PC-9 (cell line): ENCODE results near the gene CHST11.

Source experiments
- EZH2 ChIP-seq: fragments of 200-600 bp; sonication (generic); IDR thresholded peaks from 2 replicates; pipeline ENCODE4 v1.8.0; 2017; ENCODE audit warnings: antibody characterized with exemption, low read depth
- TF ChIP-seq, protein P1 (sequence below): fragments of 200-600 bp; sonication (generic); conservative IDR thresholded peaks from 2 replicates; pipeline ENCODE4 v1.6.1; 2017; ENCODE audit warnings: mixed run types, antibody characterized with exemption, mild to moderate bottlenecking, moderate library complexity

DNA sequence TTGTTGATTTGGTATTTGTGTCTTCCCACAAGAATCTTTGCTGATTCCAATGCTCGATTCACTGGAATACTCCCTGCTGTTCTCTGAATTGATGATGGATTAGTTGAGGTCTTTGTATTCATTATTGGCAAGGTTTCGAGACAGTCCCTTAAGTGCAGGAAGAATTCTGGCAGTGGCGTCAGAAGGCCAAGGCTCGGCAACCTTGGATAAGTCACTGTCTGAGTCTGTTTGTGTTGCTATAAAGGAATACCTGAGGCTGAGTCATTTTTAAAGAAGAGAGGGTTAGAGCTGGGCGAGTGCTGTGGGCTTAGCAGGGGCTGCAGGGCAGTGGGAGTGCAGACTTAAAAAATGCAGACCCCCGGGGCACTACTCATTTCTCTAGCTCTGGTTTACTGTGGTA lies 56.9 kb downstream of the CHST11 start:
- TF ChIP-seq, protein P1, sequence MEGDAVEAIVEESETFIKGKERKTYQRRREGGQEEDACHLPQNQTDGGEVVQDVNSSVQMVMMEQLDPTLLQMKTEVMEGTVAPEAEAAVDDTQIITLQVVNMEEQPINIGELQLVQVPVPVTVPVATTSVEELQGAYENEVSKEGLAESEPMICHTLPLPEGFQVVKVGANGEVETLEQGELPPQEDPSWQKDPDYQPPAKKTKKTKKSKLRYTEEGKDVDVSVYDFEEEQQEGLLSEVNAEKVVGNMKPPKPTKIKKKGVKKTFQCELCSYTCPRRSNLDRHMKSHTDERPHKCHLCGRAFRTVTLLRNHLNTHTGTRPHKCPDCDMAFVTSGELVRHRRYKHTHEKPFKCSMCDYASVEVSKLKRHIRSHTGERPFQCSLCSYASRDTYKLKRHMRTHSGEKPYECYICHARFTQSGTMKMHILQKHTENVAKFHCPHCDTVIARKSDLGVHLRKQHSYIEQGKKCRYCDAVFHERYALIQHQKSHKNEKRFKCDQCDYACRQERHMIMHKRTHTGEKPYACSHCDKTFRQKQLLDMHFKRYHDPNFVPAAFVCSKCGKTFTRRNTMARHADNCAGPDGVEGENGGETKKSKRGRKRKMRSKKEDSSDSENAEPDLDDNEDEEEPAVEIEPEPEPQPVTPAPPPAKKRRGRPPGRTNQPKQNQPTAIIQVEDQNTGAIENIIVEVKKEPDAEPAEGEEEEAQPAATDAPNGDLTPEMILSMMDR: no peak
- TF ChIP-seq EZH2: no peak
